GM19193 (cell line): ENCODE results near the gene ARG2.

Source experiments
- POLR2A ChIP-seq: IDR thresholded peaks from 4 replicates; pipeline ENCODE4 v1.6.1; 2011; ENCODE audit not compliant: insufficient read depth, insufficient read length; ENCODE audit errors: extremely low read depth

The ARG2 gene

GRCh38 chr14:67646131-67646530 is 26.4 kb downstream of the ARG2 start:
- no peak for TF ChIP-seq POLR2A

- TF ChIP-seq POLR2A, result no peak
Observed at GRCh38 chr14:67650151-67650550, 30.4 kb downstream of the ARG2 start.

DNA sequence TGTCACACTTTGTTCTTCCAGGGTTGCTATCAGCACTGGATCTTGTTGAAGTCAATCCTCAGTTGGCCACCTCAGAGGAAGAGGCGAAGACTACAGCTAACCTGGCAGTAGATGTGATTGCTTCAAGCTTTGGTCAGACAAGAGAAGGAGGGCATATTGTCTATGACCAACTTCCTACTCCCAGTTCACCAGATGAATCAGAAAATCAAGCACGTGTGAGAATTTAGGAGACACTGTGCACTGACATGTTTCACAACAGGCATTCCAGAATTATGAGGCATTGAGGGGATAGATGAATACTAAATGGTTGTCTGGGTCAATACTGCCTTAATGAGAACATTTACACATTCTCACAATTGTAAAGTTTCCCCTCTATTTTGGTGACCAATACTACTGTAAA is 31.0 kb downstream of the ARG2 start:
- no peak for TF ChIP-seq POLR2A

DNA sequence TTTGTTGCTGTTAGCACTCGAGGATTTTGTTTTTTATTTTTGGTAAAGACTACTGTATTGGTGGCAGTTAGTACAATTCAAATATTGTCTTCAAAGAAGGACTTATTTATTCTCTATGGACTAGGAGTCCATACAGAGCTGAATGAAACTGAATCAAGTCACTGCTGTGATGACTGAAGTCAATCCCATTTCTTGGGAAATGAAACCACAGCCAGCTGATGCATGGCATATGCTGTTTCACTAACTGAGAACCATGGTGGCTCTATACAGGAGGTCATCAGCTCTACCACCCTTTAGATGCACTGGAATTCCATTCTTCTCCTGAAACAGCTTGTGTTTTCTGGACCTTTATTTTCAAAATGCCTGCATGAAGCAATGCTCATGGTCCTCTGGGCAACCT is 32.5 kb downstream of the ARG2 start:
- TF ChIP-seq POLR2A, result no peak

- no peak for TF ChIP-seq POLR2A
Observed at GRCh38 chr14:67653651-67654280, 34.0 kb downstream of the ARG2 start.

DNA sequence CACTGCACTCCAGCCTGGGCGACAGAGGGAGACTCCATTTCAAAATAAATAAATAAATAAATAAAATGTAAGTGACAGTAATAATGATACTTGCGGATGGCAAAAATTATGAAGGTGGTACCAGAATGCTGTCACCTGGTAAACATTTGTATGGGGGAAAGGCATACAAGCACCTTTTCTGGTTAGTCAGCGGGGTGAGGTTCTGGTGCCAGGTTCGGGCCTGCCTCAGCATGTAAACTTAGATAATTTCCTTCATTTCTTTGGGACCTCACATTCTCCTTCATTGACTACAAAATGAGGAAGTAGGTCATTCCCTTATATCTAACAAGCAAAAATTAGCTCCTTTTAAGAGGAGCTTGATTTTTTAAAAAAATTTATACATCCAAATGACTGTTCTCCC is 43.9 kb downstream of the ARG2 start:
- no peak for TF ChIP-seq POLR2A

- TF ChIP-seq POLR2A, result no peak
Observed at GRCh38 chr14:67665868-67666267, 46.1 kb downstream of the ARG2 start.

DNA sequence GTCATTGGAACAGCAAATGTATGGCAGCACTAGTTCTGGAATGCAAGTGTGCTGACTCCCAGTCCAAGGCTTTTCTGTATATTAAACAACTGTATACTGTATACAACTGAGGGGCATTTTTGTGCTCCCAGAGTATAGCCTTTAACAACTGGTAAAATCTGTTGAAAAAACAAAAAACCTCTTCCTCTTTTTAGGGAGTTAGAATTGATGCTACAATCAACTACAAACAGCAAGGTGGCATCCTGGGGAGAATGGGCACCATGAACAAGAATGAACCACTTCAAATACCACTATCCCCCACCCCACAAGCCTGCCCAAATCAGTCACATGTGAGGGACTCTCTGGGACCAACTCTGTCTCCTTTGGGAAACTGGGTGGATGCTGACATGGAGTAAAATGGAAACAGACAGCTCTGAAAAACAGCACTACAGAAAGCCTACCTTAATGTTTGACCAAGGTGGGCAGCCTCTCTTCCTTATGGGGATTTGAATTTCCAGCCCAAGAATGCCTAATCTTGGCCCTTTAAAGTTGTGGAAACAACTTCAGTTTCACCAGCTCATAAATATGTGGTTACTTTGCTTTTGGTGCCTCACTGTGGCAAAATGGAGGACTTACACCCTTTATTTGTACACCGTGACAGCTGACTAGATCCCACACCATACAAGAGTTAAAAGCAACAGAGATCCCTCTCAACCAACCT is 47.2 kb downstream of the ARG2 start:
- TF ChIP-seq POLR2A, result no peak

DNA sequence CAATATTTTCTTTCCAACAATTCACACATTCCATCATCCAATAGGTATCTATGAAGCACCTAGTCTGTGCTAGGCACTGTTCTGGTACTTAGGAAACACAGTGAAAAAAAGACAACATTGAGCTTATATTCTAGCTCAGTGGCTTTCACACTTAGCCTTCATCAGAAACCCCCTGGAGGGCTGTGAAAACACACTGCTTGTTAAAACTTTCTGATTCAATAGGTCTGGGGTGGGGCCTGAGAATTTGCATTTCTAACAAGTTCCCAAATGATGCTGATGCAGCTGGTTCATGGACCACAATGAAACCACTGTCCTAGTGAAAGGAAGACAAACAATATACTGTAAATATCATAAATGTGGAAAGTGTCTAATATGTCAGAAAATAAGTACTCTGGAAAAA is 48.8 kb downstream of the ARG2 start:
- TF ChIP-seq POLR2A, result no peak

DNA sequence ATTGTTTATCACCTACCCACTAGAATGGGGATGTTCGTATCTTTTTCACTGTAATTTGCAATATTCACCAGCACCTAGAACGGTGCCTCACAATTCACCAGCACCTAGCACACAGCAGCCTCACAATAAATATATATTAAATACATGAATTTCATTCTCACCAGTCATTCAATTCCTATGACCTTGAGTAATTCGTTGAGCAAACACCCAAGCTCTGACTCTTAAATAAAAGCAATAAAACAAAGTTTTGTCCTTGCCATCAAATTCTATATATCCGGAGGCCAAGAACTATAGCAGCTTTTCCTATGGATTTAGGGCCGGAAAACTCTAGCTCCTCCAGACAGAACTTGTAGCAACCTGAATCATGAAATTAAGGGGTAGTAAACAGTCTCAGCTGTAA is 53.7 kb downstream of the ARG2 start:
- no peak for TF ChIP-seq POLR2A

- no peak for TF ChIP-seq POLR2A
Observed at GRCh38 chr14:67674139-67674479, 54.4 kb downstream of the ARG2 start.

DNA sequence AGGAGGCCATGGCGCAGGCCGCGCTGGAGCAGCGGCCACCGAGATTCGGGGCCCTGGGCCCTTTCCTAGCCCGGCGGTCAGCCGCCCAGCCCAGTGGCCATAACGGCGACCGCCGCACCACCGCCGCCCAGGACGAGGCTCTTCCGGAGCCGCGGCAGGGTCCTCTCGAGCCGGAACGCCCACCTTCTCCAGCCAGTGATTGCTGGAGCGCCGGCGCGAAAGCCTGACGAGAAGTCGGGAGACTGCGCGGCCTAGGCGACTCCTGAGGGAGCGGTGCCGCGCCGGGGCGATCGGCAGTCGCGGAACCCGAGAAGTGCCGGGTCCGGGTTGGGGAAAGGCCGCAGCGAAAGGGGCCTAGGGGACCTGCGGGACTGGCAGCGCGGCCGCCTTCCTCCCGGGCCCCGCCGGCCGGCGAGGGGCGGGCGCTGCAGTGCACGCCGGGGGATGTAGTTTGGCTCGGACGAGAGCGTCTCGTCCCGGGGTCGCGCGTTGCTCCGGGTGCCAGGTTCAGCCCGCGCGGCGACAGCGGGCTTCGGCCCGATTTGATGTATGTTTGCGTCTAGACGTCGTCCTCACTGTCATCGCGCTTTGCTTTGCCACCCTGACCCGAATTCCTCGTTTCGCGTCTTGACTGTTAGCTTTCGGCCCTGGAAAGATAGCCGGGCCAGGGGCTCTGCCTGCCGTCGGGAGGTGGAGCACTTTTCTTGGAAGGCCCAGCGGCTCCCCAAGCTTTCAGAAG is 54.9 kb downstream of the ARG2 start, which contains the start of gene VTI1B:
VTI1B (minus strand) TSS at position 153 of the 739 bp plus-strand sequence; CDS start at position 10, 143 bp downstream.
- TF ChIP-seq POLR2A, result peak; percentile 87

DNA sequence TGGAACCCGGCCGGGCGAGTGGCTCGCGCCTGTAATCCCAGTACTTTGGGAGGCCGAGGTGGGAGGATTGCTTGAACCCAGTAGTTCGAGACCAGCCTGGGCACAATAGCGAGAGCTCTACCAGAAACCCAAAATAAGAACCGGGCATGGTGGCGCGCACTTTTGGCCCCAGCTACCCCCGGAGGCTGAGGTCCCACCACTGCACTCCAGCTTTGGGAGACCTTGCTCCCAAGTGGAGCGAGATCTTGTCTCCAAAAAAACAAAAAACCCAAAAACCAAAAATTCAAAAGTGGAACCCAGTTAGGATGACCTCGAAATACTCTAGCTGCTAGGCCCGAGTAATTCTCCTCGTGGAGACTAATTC is 55.5 kb downstream of the ARG2 start:
- no peak for TF ChIP-seq POLR2A

DNA sequence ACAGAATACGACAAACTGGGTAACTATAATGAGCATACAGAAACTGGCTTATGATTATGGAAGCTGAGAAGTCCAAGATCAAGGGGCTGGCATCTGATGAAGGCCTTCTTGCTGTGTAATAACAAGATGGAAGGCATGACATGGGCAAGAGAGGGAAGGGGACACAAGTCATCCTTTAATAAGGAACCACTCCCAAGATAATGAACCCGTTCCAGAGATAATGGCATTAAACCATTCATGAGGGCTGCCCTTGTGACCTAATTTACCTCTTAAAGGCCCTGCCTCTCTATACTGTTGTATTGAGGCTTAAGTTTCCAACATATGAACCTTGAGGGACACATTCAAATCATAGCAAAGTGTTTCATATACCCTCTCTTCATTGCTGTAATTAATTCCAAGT is 59.3 kb downstream of the ARG2 start:
- no peak for TF ChIP-seq POLR2A

DNA sequence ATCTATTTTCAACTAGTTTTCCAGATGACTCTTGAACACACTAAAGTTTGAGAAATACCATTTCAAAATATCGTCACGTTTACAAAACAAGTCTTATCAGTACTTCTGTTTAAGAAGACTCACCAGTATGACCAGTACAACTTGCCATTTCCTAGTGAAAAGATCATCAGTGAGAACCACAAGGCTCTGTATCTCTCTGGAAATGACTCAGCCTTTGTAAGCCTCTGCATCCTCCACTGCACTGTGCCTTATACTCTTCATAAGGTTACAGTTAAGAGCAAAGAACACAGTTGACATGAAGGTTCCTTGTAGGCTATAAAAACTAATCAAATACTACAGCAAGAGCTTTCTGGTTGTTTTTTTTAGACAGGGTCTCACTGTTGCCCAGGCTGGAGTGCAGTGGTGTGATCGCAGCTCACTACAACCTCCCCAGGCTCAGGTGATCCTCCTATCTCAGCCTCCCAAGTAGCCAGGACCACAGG is 60.4 kb downstream of the ARG2 start:
- no peak for TF ChIP-seq POLR2A

- no peak for TF ChIP-seq POLR2A
Observed at GRCh38 chr14:67680941-67681340, 61.2 kb downstream of the ARG2 start.

- no peak for TF ChIP-seq POLR2A
Observed at GRCh38 chr14:67683842-67684241, 64.1 kb downstream of the ARG2 start.

GRCh38 chr14:67690011-67690410 is 70.3 kb downstream of the ARG2 start:
- no peak for TF ChIP-seq POLR2A
